CD4-positive, alpha-beta T cell treated with Interleukin-17A for 4 hours (primary cell): ENCODE data around the gene HOXB3.
"Not testable (repeated sequence)": the region's sequence is repeated elsewhere in the genome, so short reads cannot be mapped to it uniquely, and the experiment has no call there.

Source experiments
- DNase-seq: peaks from one replicate; pipeline ENCODE4 v3.0.0-alpha.2; 2020; ENCODE audit warnings: mixed read lengths

Gene HOXB3

DNA sequence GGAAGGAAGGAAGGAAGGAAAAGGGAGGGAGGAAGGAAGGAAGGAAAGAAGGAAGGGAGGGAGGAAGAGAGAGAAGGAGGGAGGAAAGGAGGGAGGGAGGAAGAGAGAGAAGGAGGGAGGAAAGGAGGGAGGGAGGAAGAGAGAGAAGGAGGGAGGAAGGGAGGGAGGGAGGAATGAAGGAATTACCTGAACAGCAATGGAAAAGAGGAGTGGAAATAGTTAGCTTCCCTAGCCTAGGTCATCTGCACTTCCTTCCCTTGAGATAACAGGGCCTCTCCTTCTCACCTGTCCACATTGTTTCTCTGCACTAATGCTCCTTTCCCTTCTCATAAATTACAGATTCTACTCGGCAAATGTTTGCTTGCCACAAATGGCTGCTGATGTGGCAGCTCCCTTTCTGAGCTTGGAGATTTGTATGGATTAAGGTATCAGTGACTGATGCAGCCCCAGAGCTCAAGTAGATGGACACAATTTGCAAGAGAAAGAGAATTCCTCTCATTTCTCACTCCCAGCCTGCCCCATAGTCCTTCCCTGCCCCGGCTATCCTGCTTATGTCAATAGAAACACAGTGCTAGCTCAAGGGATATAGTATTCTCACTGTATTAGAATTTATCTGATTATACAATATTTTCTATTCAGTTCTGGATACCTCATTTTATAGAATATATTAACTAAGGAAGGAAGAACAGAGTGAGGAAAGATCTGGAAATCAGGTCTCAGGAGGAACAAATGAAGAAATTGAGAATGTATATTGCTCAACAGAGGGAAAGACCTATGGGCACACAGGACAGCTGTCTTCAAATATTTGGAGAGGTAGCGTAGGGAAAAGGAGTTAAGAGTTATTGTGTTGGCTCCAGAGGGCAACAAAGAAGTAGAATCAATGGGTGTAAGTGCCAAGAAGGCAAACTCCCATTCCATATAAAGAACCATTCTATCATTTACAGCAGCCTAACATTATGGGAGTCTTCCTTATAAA lies 73.8 kb downstream of the HOXB3 start:
- no peak for DNase-seq

DNA sequence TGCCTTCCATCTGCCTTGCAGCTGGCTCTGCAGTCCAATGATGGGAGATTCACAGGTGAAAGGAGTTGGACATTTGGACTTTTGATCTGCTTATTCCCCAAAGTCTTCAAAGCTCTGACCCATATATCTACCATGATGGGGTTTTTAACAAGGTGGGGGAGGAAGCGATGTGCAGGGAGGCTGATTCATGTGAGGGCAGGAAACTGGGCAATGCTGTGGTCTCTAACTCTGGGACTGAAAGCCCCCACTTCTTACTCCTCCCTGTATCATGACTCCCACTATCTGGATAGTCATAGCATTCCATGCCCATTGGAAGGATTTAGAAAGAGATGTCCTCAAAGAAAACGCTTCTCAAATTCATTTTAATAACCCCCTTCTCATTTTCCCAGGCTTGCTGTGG lies 75.6 kb downstream of the HOXB3 start:
- no peak for DNase-seq

DNA sequence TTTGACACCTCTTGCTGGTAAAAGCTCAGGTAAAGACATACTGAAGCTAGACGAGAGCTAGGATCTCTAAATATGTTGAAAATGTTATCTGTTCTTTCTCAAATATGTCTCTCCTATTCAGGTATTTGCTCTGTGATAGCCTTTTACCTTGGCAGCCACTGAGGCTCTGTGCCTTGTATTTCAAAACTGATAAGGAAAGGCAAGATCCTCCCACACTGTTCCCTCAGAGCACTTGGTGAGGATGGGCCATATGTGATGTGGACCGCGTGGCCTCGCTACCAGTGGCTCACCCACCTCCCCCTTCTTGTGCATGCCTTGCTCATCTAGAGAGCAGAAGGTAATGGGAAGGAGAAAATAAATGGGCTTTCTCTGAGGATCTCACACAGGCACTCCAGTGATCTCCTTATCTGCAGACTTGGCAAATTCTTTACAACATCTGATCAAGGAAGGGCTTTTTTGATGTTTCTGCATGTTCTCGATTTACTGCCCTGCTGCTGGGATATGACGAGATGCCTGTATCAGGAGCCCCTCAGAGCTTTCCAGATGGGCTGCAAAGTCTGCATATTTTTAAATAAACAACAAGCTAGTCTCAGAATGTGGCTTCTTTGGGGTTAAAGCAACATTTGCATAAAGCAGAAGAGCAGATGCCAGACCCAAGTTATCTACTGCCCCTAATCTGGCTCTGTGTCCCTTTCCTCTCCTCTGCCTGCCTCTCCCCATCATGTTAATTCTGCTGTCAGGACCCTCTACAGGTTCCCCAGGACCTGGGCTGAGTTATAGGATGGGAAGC lies 76.2 kb downstream of the HOXB3 start:
- no peak for DNase-seq

DNA sequence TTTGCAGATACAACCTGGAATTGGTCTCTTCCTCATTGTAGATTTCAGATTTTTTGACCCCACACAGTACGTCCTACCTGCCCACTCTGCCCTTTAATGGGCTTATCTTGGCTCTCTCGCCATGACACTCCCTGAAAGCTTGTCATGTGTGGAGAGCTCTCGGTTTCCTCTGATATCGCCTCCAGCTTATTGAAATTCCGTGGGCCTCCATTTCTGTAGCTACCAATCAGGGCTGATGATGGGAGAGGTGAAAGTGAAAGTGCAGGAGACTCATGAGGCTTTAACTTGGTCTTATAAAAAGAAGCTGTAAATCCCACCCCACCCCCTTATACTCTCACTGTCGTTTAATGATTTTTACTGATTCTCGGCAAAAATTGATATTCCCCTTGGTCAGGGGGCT lies 76.9 kb downstream of the HOXB3 start:
- DNase-seq, result peak; percentile 38

DNA sequence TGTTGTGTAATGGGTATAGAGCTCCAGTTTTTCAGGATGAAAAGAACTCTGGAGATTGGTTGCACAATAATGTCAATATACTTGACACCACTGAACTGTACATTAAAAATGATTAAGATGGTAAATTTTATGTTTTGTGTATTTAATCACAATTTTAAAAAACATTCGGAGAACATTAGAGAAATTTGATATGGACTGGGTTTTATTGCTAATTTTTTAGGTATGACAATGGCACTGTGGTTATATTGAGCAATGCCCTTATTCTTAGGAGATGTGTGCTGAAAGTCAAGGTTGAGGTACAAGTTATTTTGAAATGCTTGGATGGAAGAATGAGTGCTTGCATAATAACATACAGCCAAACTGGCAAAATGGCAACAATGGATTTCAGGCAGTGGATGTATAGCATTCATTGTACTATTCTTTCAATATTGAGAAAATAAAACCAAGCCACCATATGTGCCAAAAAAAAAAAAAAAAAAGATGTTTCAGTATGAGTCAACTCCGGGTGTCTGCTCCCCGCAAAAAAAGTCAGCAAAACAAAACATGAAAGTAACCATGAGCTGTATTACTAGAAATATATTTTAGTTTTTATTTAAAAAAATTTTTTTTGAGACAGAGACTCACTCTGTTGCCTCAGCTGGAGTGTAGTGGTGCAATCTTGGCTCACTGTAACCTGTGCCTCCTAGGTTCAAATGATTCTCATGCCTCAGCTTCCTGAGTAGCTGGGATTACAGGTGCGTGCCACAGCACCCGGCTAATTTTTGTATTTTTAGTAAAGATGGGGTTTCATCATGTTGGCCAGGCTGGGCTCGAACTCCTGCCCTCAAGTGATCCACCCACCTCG lies 79.1 kb downstream of the HOXB3 start:
- peak; percentile 65 for DNase-seq

DNA sequence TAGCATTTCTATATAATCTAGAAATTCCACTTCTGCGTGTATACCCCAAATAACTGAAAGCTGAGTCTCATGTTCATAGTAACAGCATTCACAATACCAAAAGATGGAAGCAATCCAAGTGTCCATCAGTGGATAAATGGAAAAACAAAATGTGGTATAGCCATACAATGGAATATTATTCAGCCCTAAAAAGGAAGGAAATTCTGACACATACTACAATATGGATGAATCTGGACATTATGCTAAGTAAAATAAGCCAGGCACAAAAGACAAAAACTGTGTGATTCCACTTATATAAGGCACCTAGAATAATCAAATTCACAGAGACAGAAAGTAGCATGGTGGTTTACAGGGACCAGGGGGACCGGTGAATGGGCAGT lies 79.7 kb downstream of the HOXB3 start:
- DNase-seq, result no peak

DNA sequence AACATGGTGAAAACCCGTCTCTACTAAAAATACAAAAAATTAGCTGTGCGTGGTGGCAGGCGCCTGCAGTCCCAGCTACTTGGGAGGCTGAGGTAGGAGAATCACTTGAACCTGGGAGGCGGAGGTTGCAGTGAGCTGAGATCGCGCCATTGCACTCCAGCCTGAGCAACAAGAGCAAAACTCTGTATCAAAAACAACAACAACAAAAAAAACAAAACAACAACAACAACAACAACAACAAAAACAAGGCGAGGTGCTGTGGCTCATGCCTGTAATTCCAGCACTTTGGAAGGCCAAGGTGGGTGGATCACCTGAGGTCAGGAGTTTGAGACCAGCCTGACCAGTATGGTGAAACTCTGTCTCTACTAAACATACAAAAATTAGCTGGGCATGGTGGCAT lies 80.3 kb downstream of the HOXB3 start:
- DNase-seq, result not testable (repeated sequence)

DNA sequence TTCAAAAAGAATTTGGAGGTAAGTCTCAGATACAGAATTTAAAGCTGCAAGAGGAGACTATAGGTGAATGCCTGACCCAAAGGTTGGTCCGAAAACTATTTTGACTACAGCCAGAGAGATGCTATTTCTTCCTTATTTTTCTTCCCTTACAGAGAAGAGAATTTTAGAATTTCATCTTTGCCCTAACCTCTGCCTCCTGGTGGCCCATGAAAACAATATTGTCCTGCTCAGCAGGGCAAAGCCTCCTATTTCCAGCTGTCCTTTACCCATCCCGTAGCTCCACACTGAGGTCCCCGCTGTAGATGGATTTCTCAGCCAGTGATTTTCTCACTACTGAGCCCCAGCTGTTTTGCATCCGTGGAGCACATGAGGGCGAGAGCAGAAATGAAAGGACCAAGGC lies 83.8 kb downstream of the HOXB3 start:
- DNase-seq, result no peak

DNA sequence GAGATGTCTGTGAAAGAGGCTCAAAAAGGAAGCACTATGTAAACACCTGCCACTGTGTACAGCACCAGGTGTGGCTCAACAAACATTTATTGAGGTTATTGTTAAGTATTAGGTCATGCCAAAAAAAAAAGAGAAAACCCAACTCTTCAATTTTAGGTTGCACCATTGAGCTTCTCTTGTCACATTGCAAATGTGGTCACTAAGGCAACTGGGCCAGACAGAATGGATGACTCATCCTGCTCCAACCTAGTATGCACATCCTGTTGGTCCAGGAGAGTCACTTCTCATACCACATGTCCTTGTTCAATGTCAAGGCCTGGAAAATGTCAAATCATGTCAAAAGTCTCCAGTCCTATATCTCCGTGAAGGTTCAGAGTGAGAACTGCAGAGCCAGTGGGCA lies 84.3 kb downstream of the HOXB3 start:
- peak; percentile 63 for DNase-seq

DNA sequence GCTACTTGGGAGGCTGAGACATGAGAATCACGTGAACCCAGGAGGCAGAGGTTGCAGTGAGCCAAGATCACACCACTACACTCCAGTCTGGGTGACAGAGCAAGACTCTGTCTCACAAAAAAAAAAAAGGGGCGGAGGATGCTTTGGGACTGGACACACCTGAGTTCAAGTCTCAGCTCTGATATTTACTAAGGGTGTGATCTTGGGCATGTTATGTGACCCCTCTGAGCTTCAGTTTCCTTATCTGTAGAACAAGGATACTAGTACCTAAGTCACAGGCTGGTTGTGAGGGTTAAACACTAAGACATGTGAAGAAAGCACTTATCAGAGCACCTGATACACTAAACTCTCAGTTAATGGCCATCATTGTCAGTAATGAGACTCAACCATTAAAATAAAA lies 85.1 kb downstream of the HOXB3 start:
- DNase-seq, result no peak

DNA sequence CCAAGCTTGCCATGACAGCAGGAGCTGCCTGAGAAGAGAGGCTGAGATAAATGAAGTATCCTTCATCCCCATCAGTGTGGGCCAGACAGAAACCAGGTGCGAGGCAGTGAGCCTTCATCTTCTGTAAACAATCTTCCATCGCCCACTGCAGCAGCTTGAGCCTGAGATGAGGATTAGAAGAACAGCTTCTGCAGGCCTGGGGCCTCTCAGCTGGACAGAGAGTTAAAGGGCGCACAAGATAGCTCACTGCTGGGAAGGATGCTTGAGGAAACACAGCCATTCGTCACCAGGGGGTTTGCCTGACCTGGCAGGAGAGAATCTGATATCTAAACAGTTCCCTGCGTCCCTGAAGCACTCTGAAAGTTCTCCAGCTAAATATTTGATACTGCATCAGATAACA lies 86.3 kb downstream of the HOXB3 start:
- DNase-seq, result no peak

DNA sequence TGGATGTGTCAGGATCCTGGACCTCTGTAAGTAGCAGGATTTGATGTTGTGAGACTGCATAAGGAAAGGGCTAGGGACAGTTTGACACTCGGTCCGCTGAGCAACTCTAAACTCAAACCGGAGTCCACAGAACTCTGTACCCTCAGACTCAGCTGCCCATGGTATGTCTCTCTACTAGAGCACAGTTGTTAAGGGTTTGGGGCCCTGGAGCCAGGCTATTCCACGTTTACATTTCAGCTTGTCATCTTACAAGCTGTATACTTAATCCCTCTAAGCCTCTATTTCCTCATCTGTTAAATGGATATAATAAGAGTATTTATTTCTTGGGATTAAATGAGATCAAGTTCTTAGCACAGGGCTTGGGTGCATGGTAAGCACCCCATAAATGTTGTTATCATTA lies 87.1 kb downstream of the HOXB3 start:
- DNase-seq, result no peak

DNA sequence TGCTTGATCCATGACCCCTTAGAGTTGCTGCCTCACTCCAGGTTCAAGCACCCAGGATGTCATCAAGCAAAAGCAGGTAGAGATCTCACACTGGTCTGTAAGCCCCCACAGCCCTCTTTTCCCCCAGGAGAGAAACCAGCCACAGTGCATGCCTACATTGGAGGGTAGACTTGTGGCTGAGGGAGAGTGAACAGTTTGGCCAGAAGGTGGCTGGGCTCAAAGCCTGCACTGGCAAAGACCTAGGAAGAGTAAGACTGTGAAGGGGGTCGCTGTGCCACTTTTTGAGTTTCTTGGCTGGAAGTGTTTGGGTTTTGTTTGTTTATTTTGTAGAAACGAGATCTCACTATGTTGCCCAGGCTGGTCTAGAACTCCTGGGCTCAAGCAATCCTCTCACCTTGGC lies 87.7 kb downstream of the HOXB3 start:
- no peak for DNase-seq

DNA sequence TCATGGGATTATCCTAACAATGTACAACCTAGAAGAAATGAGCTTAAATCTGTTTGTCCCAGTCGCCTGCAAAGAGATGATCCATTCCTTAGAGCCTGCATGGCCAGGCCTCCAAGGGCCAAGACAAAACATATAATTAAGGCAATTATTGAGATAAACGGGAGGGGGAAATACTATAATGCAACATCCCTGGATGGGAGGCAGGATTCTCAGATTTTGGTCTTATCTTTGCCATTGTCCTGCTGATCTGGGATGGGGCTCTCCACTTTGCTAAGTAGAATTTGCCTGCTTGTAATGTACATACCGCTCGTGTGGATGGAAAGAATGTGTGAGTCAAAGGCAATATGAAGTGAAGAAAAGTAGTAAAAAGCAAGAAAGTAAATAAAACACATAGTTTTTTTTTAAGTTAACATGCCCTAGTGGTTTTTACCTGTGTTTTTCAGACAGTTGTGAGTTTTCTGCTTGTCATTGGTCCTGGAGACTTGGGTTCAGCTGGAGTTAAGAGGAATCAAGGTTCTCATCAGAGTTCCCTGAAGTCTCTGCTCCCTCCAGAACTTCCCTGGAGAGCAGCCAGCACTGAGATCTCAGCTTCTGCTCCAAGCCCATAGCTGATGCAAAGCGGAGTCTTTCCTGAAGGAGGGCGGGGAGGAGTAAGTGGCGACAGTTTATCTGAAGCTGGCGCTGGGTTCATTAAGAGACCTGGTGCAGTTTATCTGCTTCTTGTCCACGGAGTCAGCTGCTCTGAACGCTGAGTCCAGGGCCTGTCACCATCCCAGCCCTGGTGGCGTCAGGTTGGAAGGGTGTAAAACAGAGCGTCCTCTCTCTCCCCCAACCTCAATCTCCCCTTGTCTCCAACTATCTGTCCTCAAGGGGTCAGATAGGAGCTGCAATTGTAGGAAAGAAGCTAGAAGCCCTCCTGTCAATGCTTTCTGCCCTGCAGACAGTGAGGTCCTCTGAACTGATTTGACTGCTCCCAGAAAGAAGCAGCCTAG lies 89.3 kb downstream of the HOXB3 start:
- peak; percentile 17 for DNase-seq

DNA sequence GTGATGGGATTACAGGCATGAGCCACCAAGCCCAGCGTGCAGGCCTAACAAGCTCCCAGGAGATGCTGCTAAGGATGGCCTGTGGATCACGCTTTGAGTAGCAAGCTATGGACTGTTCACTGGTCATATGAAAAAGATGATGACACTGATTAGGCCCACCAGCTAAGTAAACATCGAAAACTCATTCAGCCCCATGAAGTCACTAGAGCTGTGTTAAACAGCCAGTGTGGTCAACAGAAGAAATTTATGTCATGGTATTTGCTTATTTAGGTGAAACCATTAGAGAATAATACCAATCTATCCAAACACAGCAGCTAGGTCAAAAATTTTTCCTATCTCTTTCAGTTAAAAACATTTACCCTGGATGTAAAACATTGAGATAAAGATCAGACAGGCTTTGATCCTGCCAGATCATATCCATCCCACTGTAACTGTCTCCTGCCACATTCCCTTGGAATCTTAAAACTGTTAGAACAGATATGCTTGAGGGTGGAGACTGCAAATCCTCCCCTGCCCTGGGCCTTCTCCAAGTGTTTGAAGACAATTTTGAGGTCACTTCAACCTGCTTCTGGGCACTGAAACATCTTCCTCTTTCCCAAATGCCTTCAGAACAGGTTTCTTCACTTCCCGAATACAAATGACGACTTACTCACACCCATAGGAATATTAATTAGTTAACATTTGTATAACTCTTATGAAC lies 90.2 kb downstream of the HOXB3 start:
- DNase-seq, result no peak

DNA sequence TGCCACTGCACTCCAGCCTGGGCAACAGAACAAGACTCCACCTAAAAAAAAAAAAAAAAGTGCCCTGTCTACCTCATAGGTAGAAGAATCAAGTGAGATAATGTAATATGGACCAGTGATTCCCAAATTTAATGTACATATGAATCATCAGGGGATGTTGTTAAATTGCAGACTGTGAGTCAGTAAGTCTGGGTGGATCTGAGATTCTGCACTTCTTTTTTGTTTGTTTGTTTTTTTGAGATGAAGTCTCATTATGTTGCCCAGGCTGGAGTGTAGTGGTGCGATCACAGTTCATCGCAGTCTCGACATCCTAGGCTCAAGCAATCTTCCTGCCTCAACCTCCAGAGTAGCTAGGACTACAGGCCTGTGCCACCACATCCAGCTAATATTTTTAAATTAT lies 90.8 kb downstream of the HOXB3 start:
- no peak for DNase-seq
